Trophoblast cell (in vitro differentiated cells and primary cell): ENCODE results near the gene CLCN2.

Experiments used
- DNase-seq, 2 donors: peaks; one replicate each; pipeline ENCODE4 v3.0.0-alpha.2; 2016
- H2AFZ ChIP-seq: 2 replicates; pipeline ENCODE4 v1.6.1; 2013; ENCODE audit warnings: low read length, moderate library complexity, mild to moderate bottlenecking; ENCODE audit not compliant: insufficient read depth, poor library complexity
- H2AK5ac ChIP-seq: 2 replicates; pipeline ENCODE4 v1.6.1; 2013; ENCODE audit warnings: mild to moderate bottlenecking, low read length
- H2BK120ac ChIP-seq: 2 replicates; pipeline ENCODE4 v1.6.1; 2013; ENCODE audit warnings: low read length, mild to moderate bottlenecking, moderate library complexity; ENCODE audit not compliant: insufficient read depth, poor library complexity
- H2BK12ac ChIP-seq: 2 replicates; pipeline ENCODE4 v1.6.1; 2013; ENCODE audit warnings: mild to moderate bottlenecking, low read length, moderate library complexity
- H2BK5ac ChIP-seq: 2 replicates; pipeline ENCODE4 v1.6.1; 2013; ENCODE audit warnings: low read length, low read depth, moderate library complexity, mild to moderate bottlenecking; ENCODE audit not compliant: poor library complexity
- H3K14ac ChIP-seq: 2 replicates; pipeline ENCODE4 v1.6.1; 2013; ENCODE audit warnings: mild to moderate bottlenecking, low read length
- H3K18ac ChIP-seq: 2 replicates; pipeline ENCODE4 v1.6.1; 2013; ENCODE audit warnings: mild to moderate bottlenecking, low read length
- H3K23ac ChIP-seq: 2 replicates; pipeline ENCODE4 v1.6.1; 2013; ENCODE audit warnings: low read length
- H3K27ac ChIP-seq: 2 replicates; pipeline ENCODE4 v1.5.1; 2013; ENCODE audit warnings: low read depth, mild to moderate bottlenecking, inconsistent platforms, low read length, moderate library complexity
- H3K27me3 ChIP-seq: 2 replicates; pipeline ENCODE4 v1.6.1; 2013; ENCODE audit warnings: inconsistent platforms, mild to moderate bottlenecking, low read length, moderate library complexity; ENCODE audit not compliant: insufficient read depth
- H3K36me3 ChIP-seq, 2 experiments: 1 replicate in 1 of 2; 2 replicates in 1 of 2; pipeline ENCODE4 v1.6.1; 2013; ENCODE audit warnings: low read length in 2 of 2, mild to moderate bottlenecking in 2 of 2, moderate library complexity in 1 of 2; ENCODE audit not compliant: insufficient read depth in 2 of 2, control insufficient read depth in 1 of 2
- H3K4ac ChIP-seq: 2 replicates; pipeline ENCODE4 v1.6.1; 2013; ENCODE audit warnings: low read depth, mild to moderate bottlenecking, low read length, moderate library complexity
- H3K4me1 ChIP-seq, 2 experiments: 1 replicate in 1 of 2; 2 replicates in 1 of 2; pipeline ENCODE4 v1.6.1; 2013; ENCODE audit warnings: low read length in 2 of 2, mild to moderate bottlenecking in 2 of 2, moderate library complexity in 1 of 2; ENCODE audit not compliant: insufficient read depth in 2 of 2, control insufficient read depth in 1 of 2
- H3K4me2 ChIP-seq: 2 replicates; pipeline ENCODE4 v1.6.1; 2013; ENCODE audit warnings: inconsistent platforms, mild to moderate bottlenecking, low read length, moderate library complexity
- H3K4me3 ChIP-seq: 2 replicates; pipeline ENCODE4 v1.5.1; 2013; ENCODE audit warnings: mild to moderate bottlenecking, low read depth, low read length, inconsistent platforms
- H3K79me1 ChIP-seq: one replicate; pipeline ENCODE4 v1.6.1; 2013; ENCODE audit warnings: low read length
- H3K79me2 ChIP-seq: 2 replicates; pipeline ENCODE4 v1.6.1; 2013; ENCODE audit warnings: low read length, mild to moderate bottlenecking; ENCODE audit not compliant: control insufficient read depth, insufficient read depth, poor library complexity
- H3K9ac ChIP-seq: 2 replicates; pipeline ENCODE4 v1.6.1; 2013; ENCODE audit warnings: mild to moderate bottlenecking, low read length
- H3K9me3 ChIP-seq: 2 replicates; pipeline ENCODE4 v1.6.1; 2013; ENCODE audit warnings: low read depth, mild to moderate bottlenecking, control low read depth, inconsistent platforms, low read length; ENCODE audit not compliant: insufficient read depth
- H4K12ac ChIP-seq: 2 replicates; pipeline ENCODE4 v1.6.1; 2013; ENCODE audit warnings: low read depth, mild to moderate bottlenecking, low read length, moderate library complexity
- H4K8ac ChIP-seq: 2 replicates; pipeline ENCODE4 v1.6.1; 2013; ENCODE audit warnings: low read depth, mild to moderate bottlenecking, low read length, moderate library complexity
- H4K91ac ChIP-seq: one replicate; pipeline ENCODE4 v1.6.1; 2013; ENCODE audit warnings: low read depth, mild to moderate bottlenecking, low read length, moderate library complexity
- WGBS: extraction: QIAGEN DNeasy Blood & Tissue Kit; methylation state at CpG from one replicate; pipeline ENCODE4 v1.1.7; 2013; ENCODE audit warnings: missing lambda C conversion rate; ENCODE audit not compliant: insufficient read length, insufficient coverage; ENCODE audit errors: extremely low coverage; 5-methylcytosine and 5-hydroxymethylcytosine counted together

Gene CLCN2

GRCh38 chr3:184379358-184380184 is 18.2 kb upstream of the CLCN2 start, which contains the start of gene CHRD:
Gene CHRD, plus strand, starts transcription at chr3:184380054. Its CDS starts 265 bp downstream, at chr3:184380319.
- H3K18ac ChIP-seq: peak within 1 kb of the TSS; percentile 25
- no peak within 1 kb of the TSS for H2BK5ac ChIP-seq
- peaks cover 19% of the 10 kb centered on the region for H3K27me3 ChIP-seq

GRCh38 chr3:184378651-184379357 is 17.4 kb upstream of the CLCN2 start:
- Histone ChIP-seq H2BK120ac (peak overlapping the region; percentile 4), H3K4me1 (peaks cover 26 to 27% of the 10 kb centered on the region in 2 experiments), H3K18ac (peak overlapping the region; percentile 25), H3K27me3 (peaks cover 19% of the 10 kb centered on the region), H3K9me3 (peaks cover 2% of the 10 kb centered on the region), H3K14ac (no peak overlapping the region), H2AK5ac (peak overlapping the region; percentile 32), H3K79me1 (peaks cover 6% of the 10 kb centered on the region), H3K4me3 (peak overlapping the region; percentile 33), H2AFZ (no peak overlapping the region), H3K79me2 (peaks cover 1% of the 10 kb centered on the region), H4K91ac (peak overlapping the region; percentile 59), H3K27ac (no peak overlapping the region), H3K36me3 (peaks cover 1% of the 10 kb centered on the region in 2 experiments), H3K23ac (no peak overlapping the region), H3K4ac (no peak overlapping the region), H3K4me2 (peak overlapping the region; percentile 35), H4K8ac (peak overlapping the region; percentile 26), H3K9ac (no peak overlapping the region), H4K12ac (no peak overlapping the region), H2BK12ac (peak overlapping the region; percentile 41), H2BK5ac (no peak overlapping the region)
- WGBS: no CpG with 5 or more reads among the region's 10 CpGs
- DNase-seq: no peak

More at GRCh38 chr3:184379358-184380184, 18.2 kb upstream of the CLCN2 start, which contains the start of gene CHRD:
- Histone ChIP-seq H3K14ac (peak within 1 kb of the TSS; percentile 24), H3K9ac (no peak within 1 kb of the TSS), H3K79me2 (peaks cover 1% of the 10 kb centered on the region), H3K4me2 (peak within 1 kb of the TSS; percentile 86), H3K9me3 (peaks cover 2% of the 10 kb centered on the region), H3K27ac (no peak within 1 kb of the TSS), H4K8ac (peak within 1 kb of the TSS; percentile 26), H3K23ac (no peak within 1 kb of the TSS), H3K4me3 (peak within 1 kb of the TSS; percentile 46), H2BK12ac (peak within 1 kb of the TSS; percentile 41), H3K79me1 (peaks cover 6% of the 10 kb centered on the region), H3K4me1 (peaks cover 26 to 27% of the 10 kb centered on the region in 2 experiments), H2AK5ac (peak within 1 kb of the TSS; percentile 32), H3K4ac (no peak within 1 kb of the TSS), H3K36me3 (peaks cover 1% of the 10 kb centered on the region in 2 experiments), H4K12ac (no peak within 1 kb of the TSS), H2BK120ac (peak within 1 kb of the TSS; percentile 7), H4K91ac (peak within 1 kb of the TSS; percentile 59), H2AFZ (no peak within 1 kb of the TSS)
- WGBS: no CpG with 5 or more reads among the region's 71 CpGs
- DNase-seq: peak in 1 of 2 donors; percentile 19

- peaks cover 26 to 27% of the 10 kb centered on the region in 2 experiments for H3K4me1 ChIP-seq
- H3K9ac ChIP-seq: no peak within 1 kb of the TSS
- H3K18ac ChIP-seq: peak within 1 kb of the TSS; percentile 25
- H2BK5ac ChIP-seq: no peak within 1 kb of the TSS
- peaks cover 1% of the 10 kb centered on the region in 2 experiments for H3K36me3 ChIP-seq
- no peak for DNase-seq
- H3K4ac ChIP-seq: no peak within 1 kb of the TSS
- H2BK120ac ChIP-seq: no peak within 1 kb of the TSS
- peak within 1 kb of the TSS; percentile 33 for H3K4me3 ChIP-seq
- peak within 1 kb of the TSS; percentile 26 for H4K8ac ChIP-seq
- H3K79me1 ChIP-seq: peaks cover 6% of the 10 kb centered on the region
- peaks cover 2% of the 10 kb centered on the region for H3K9me3 ChIP-seq
- H3K79me2 ChIP-seq: peaks cover 1% of the 10 kb centered on the region
- peaks cover 19% of the 10 kb centered on the region for H3K27me3 ChIP-seq
- peak within 1 kb of the TSS; percentile 4 for H4K91ac ChIP-seq
- peak within 1 kb of the TSS; percentile 32 for H2AK5ac ChIP-seq
- H3K27ac ChIP-seq: no peak within 1 kb of the TSS
- H3K4me2 ChIP-seq: peak within 1 kb of the TSS; percentile 35
- no CpG with 5 or more reads among the region's 7 CpGs for WGBS
- H4K12ac ChIP-seq: no peak within 1 kb of the TSS
- H3K23ac ChIP-seq: no peak within 1 kb of the TSS
- H2BK12ac ChIP-seq: peak within 1 kb of the TSS; percentile 41
- no peak within 1 kb of the TSS for H3K14ac ChIP-seq
- no peak within 1 kb of the TSS for H2AFZ ChIP-seq
Observed at GRCh38 chr3:184377882-184378445, 16.6 kb upstream of the CLCN2 start, which contains the start of gene THPO. Gene THPO, minus strand, starts transcription at chr3:184378207. Its CDS starts 1,948 bp downstream, at chr3:184376259.

GRCh38 chr3:184377374-184377773 is 16.0 kb upstream of the CLCN2 start:
- H4K91ac ChIP-seq: no peak overlapping the region
- peaks cover 1% of the 10 kb centered on the region for H3K79me2 ChIP-seq
- no peak overlapping the region for H3K27ac ChIP-seq
- no CpG with 5 or more reads among the region's 5 CpGs for WGBS
- no peak overlapping the region for H3K14ac ChIP-seq
- no peak overlapping the region for H3K4me3 ChIP-seq
- H2BK12ac ChIP-seq: no peak overlapping the region
- no peak overlapping the region for H3K4ac ChIP-seq
- H3K27me3 ChIP-seq: peaks cover 19% of the 10 kb centered on the region
- no peak overlapping the region for H2BK5ac ChIP-seq
- no peak overlapping the region for H3K23ac ChIP-seq
- H4K12ac ChIP-seq: no peak overlapping the region
- H2AFZ ChIP-seq: no peak overlapping the region
- H3K4me2 ChIP-seq: no peak overlapping the region
- H3K36me3 ChIP-seq: peaks cover 0 to 1% of the 10 kb centered on the region in 2 experiments
- H3K79me1 ChIP-seq: peaks cover 6% of the 10 kb centered on the region
- no peak overlapping the region for H3K9ac ChIP-seq
- no peak for DNase-seq
- H3K9me3 ChIP-seq: peaks cover 2% of the 10 kb centered on the region
- no peak overlapping the region for H3K18ac ChIP-seq
- no peak overlapping the region for H4K8ac ChIP-seq
- no peak overlapping the region for H2AK5ac ChIP-seq
- H2BK120ac ChIP-seq: no peak overlapping the region
- H3K4me1 ChIP-seq: peaks cover 26 to 27% of the 10 kb centered on the region in 2 experiments
